DMS153 treated with DMSO at 0.1 percent for 48 hours (cell line): ENCODE measurements around the gene PLEKHH3.

Experiments
- DNase-seq: peaks from one replicate; lab custom pipeline; 2025; ENCODE audit not compliant: unreplicated experiment; lab: John Stamatoyannopoulos, UW

Gene PLEKHH3

GRCh38 chr17:42676424-42677011, at the start of gene PLEKHH3:
TSS of gene PLEKHH3 (minus strand) at chr17:42676994. CDS start at chr17:42676563, 431 bp downstream.
- DNase-seq, result no peak

- no peak for DNase-seq
These were observed 48.3 kb upstream of the PLEKHH3 start for GRCh38 chr17:42725143-42725542.

- no peak for DNase-seq
These were observed 46.8 kb upstream of the PLEKHH3 start for GRCh38 chr17:42723636-42724035.

- peak; percentile 17 for DNase-seq
These were observed 44.3 kb upstream of the PLEKHH3 start for GRCh38 chr17:42720996-42721583.

- DNase-seq, result no peak
These were observed 32.8 kb upstream of the PLEKHH3 start for GRCh38 chr17:42709561-42709960.

GRCh38 chr17:42708588-42708987, 31.8 kb upstream of the PLEKHH3 start:
- no peak for DNase-seq

GRCh38 chr17:42706732-42707131, 29.9 kb upstream of the PLEKHH3 start:
- no peak for DNase-seq

GRCh38 chr17:42704837-42705494, 28.2 kb upstream of the PLEKHH3 start:
- DNase-seq, result no peak

GRCh38 chr17:42704490-42704836, 27.7 kb upstream of the PLEKHH3 start:
- DNase-seq, result no peak

GRCh38 chr17:42702446-42702845, 25.7 kb upstream of the PLEKHH3 start:
- DNase-seq, result no peak

GRCh38 chr17:42700586-42701289, 23.9 kb upstream of the PLEKHH3 start:
- DNase-seq, result no peak

- DNase-seq, result no peak
These were observed 22.6 kb upstream of the PLEKHH3 start for GRCh38 chr17:42699415-42699740.

- no peak for DNase-seq
These were observed 22.1 kb upstream of the PLEKHH3 start for GRCh38 chr17:42698736-42699414.

- no peak for DNase-seq
These were observed 20.5 kb upstream of the PLEKHH3 start for GRCh38 chr17:42697108-42697811.

GRCh38 chr17:42695500-42695899, 18.7 kb upstream of the PLEKHH3 start:
- no peak for DNase-seq

- DNase-seq, result no peak
These were observed 17.7 kb upstream of the PLEKHH3 start for GRCh38 chr17:42694524-42694923.

- DNase-seq, result no peak
These were observed 15.7 kb upstream of the PLEKHH3 start for GRCh38 chr17:42692489-42692888.

GRCh38 chr17:42691021-42691545, 14.3 kb upstream of the PLEKHH3 start:
- no peak for DNase-seq

- DNase-seq, result no peak
These were observed 13.8 kb upstream of the PLEKHH3 start for GRCh38 chr17:42690596-42690995.

GRCh38 chr17:42687707-42688320, 11.0 kb upstream of the PLEKHH3 start:
- no peak for DNase-seq
